ENCODE data around the gene RHOJ. TPM values are rescaled to one million over a fixed set of nuclear protein-coding genes. Genes with fewer than 3 reads are reported as not detected.

The RHOJ gene
- total RNA-seq, 1 donor from 2014 or later: 29.2 TPM

- Histone ChIP-seq H3K27ac (peak overlapping the region; percentile 38), H3K4me3 (no peak overlapping the region), H3K4me1 (no peaks in the 10 kb centered on the region), H3K27me3 (ENCODE audit: low read depth) (no peaks in the 10 kb centered on the region), H3K9me3 (no peaks in the 10 kb centered on the region), H3K36me3 (no peaks in the 10 kb centered on the region)
- no peak for ATAC-seq
- intact Hi-C loops (cut with DNase I): no loop called here
- DNase-seq: no peak
- no peak for TF ChIP-seq CTCF (IDR thresholded peaks at IDR 0.05)
Measured at GRCh38 chr14:63214417-63215196, 10.4 kb downstream of the RHOJ start.

GRCh38 chr14:63220526-63220925 lies 16.3 kb downstream of the RHOJ start:
- ATAC-seq (no peak), DNase-seq (no peak)
- no peaks in the 10 kb centered on the region for H3K36me3 ChIP-seq
- TF ChIP-seq CTCF (IDR thresholded peaks at IDR 0.05): no peak
- intact Hi-C loops (cut with DNase I): no loop called here
- no peak overlapping the region for H3K27ac ChIP-seq
- no peaks in the 10 kb centered on the region for H3K4me1 ChIP-seq
- no peak overlapping the region for H3K4me3 ChIP-seq
- no peaks in the 10 kb centered on the region for H3K9me3 ChIP-seq
- no peaks in the 10 kb centered on the region for H3K27me3 ChIP-seq (ENCODE audit: low read depth)

GRCh38 chr14:63223596-63223995 lies 19.4 kb downstream of the RHOJ start:
- TF ChIP-seq CTCF (IDR thresholded peaks at IDR 0.05): no peak
- intact Hi-C loops (cut with DNase I): no loop called here
- Histone ChIP-seq H3K27ac (no peak overlapping the region), H3K4me3 (no peak overlapping the region), H3K9me3 (no peaks in the 10 kb centered on the region), H3K27me3 (ENCODE audit: low read depth) (no peaks in the 10 kb centered on the region), H3K4me1 (no peaks in the 10 kb centered on the region), H3K36me3 (no peaks in the 10 kb centered on the region)
- DNase-seq: no peak
- ATAC-seq: no peak

- intact Hi-C loops (cut with DNase I): no loop called here
- DNase-seq: no peak
Measured at GRCh38 chr14:63224196-63224595, 20.0 kb downstream of the RHOJ start.

GRCh38 chr14:63228217-63228616 lies 24.0 kb downstream of the RHOJ start:
- ATAC-seq (no peak), DNase-seq (no peak)
- Histone ChIP-seq H3K27me3 (ENCODE audit: low read depth) (no peaks in the 10 kb centered on the region), H3K9me3 (no peaks in the 10 kb centered on the region), H3K27ac (no peak overlapping the region), H3K4me3 (no peak overlapping the region), H3K4me1 (no peaks in the 10 kb centered on the region), H3K36me3 (no peaks in the 10 kb centered on the region)
- intact Hi-C loops (cut with DNase I): no loop called here
- no peak for TF ChIP-seq CTCF (IDR thresholded peaks at IDR 0.05)

More at GRCh38 chr14:63224196-63224595, 20.0 kb downstream of the RHOJ start:
- TF ChIP-seq CTCF (IDR thresholded peaks at IDR 0.05): no peak
- no peaks in the 10 kb centered on the region for H3K27me3 ChIP-seq (ENCODE audit: low read depth)
- no peak overlapping the region for H3K4me3 ChIP-seq
- H3K9me3 ChIP-seq: no peaks in the 10 kb centered on the region
- no peak overlapping the region for H3K27ac ChIP-seq
- H3K36me3 ChIP-seq: no peaks in the 10 kb centered on the region
- H3K4me1 ChIP-seq: no peaks in the 10 kb centered on the region
- no peak for ATAC-seq

Measured in lower lobe of right lung (tissue), 2 donors.